Type B pancreatic cell (in vitro differentiated cells): ENCODE measurements around the gene EBI3. TPM values are rescaled to one million over a fixed set of nuclear protein-coding genes. Genes with fewer than 3 reads are reported as not detected.
A peak's percentile ranks its signal among the peaks of the same experiment; 100 is the strongest.

ENCODE experiments used
- DNase-seq: peaks from one replicate; pipeline ENCODE4 v3.0.0; 2021; ENCODE audit warnings: mixed read lengths; ENCODE audit not compliant: unreplicated experiment; ENCODE audit errors: extremely low spot score
- H3K27ac Mint-ChIP-seq: 2 replicates; pipeline ENCODE4 v1.8.0; 2021; ENCODE audit warnings: mild to moderate bottlenecking, mixed read lengths
- H3K27me3 Mint-ChIP-seq: 2 replicates; pipeline ENCODE4 v1.8.0; 2021; ENCODE audit warnings: mixed read lengths
- H3K36me3 Mint-ChIP-seq: 2 replicates; pipeline ENCODE4 v1.8.0; 2021; ENCODE audit warnings: mixed read lengths
- H3K4me1 Mint-ChIP-seq: one replicate; pipeline ENCODE4 v1.8.0; 2021; ENCODE audit warnings: mixed read lengths; ENCODE audit not compliant: unreplicated experiment
- H3K4me3 Mint-ChIP-seq: 2 replicates; pipeline ENCODE4 v1.8.0; 2021; ENCODE audit warnings: mild to moderate bottlenecking, mixed read lengths
- H3K9me3 Mint-ChIP-seq: 2 replicates; pipeline ENCODE4 v1.8.0; 2021; ENCODE audit warnings: mixed read lengths
- CTCF ChIP-seq: fragments of 200-600 bp; sonication (generic); conservative IDR thresholded peaks from 2 replicates; pipeline ENCODE4 v1.5.0; 2021; ENCODE audit warnings: antibody characterized with exemption, mild to moderate bottlenecking
- long read RNA-seq: library from polyadenylated mRNA; unstranded; transcript quantifications from one replicate; pipeline ENCODE4 v2.0.0, GENCODE V29; 2020
- total RNA-seq: library from RNA; stranded (reverse); gene quantifications from 2 replicates; pipeline ENCODE4 v1.2.1, GENCODE V29; 2021; ENCODE audit warnings: low replicate concordance

The EBI3 gene
- total RNA-seq, result 0.31 and 0.43 TPM in 2 replicates
- long read RNA-seq, partial matches to known transcripts, result 0 of 1 reads
- long read RNA-seq, other reads (novel, unspliced or antisense), result 0 of 1 reads

- Mint-ChIP-seq H3K27ac (no peak within 1 kb of the TSS), H3K9me3 (no peaks in the 10 kb centered on the region), H3K4me1 (no peaks in the 10 kb centered on the region), H3K4me3 (no peak within 1 kb of the TSS), H3K36me3 (no peaks in the 10 kb centered on the region), H3K27me3 (peaks cover 5% of the 10 kb centered on the region)
- DNase-seq, result no peak
- no peak for TF ChIP-seq CTCF
Measured at GRCh38 chr19:4229179-4229931, at the start of gene EBI3. Gene EBI3, plus strand, starts transcription at chr19:4229523. Its CDS starts 28 bp downstream, at chr19:4229551.

DNA sequence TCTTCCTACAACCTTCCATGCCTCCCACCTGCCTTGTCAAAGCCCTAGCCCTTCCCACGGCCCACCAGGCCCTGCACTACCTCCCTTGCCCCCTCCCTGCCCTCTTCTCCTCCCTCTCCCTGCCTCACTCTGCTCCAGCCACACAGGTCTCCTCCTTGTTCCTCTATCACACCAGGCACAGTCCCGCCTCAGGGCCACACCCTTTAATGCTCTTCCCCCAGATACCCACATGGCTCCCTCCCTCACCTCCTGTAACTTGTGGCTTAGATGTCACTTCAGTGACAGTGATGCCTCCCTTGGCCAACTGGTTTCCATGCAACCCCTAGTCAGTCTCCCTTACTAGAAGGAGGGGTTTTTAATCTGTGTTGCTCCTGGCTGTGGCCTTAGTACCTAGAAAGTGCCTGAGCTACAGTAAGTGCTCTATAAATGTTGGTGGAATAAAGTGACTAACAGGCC lies 48.2 kb upstream of the EBI3 start:
- Mint-ChIP-seq H3K27ac (peak overlapping the region; percentile 76), H3K27me3 (no peaks in the 10 kb centered on the region), H3K9me3 (no peaks in the 10 kb centered on the region), H3K36me3 (no peaks in the 10 kb centered on the region), H3K4me1 (peaks cover 7% of the 10 kb centered on the region), H3K4me3 (peak overlapping the region; percentile 82)
- no peak for TF ChIP-seq CTCF
- DNase-seq, result no peak

DNA sequence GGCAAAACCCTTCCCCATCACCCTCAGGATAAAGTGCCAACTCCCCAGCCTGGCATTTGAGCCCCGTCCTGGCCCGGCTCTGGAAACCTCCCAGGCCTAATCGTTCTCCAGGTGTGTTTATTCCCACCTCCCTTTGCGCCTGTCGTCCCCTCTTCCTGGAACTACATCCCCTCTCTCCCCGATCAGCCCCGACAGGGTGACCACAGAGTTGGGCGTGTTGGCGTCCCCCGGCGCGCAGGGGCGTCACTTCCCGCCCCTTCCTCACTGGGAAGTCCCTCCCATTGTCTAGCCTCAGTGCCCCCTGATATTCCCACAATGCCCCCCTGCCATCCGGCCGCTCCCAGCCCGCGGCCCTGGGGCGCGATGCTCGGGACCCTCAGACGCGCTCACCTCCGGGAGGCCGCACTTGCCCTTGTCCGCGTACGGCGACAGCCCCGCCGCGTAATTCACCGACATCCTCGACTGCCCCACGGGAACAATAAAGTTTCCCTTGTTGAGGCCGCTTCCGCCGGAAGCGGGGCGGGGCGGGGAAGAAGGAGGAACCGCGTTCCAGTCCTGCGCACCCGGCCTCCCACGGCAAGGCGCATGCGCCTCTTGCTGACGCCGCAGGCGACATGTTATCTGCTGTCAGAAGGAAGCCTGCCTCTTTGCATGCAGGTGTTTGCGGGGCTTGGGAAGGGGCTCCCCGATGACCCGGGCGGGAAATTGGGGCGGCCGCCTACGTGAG lies 47.1 kb upstream of the EBI3 start, which contains the start of the genes ANKRD24 and SIRT6:
Gene ANKRD24 (plus strand): TSS at position 606 of the 727 bp plus-strand sequence. CDS start 3,737 bp downstream, outside the sequence.
Gene SIRT6 (minus strand): TSS at position 480 of the 727 bp plus-strand sequence. CDS start 24 bp downstream, at position 456.
- Mint-ChIP-seq H3K9me3 (no peaks in the 10 kb centered on the region), H3K4me1 (peaks cover 11% of the 10 kb centered on the region), H3K4me3 (peak within 1 kb of the TSS; percentile 97), H3K27ac (peak within 1 kb of the TSS; percentile 93), H3K36me3 (no peaks in the 10 kb centered on the region), H3K27me3 (peaks cover 6% of the 10 kb centered on the region)
- no peak for TF ChIP-seq CTCF
- peak; percentile 96 for DNase-seq

GRCh38 chr19:4183967-4184717 lies 45.2 kb upstream of the EBI3 start:
- H3K27me3 Mint-ChIP-seq, result peaks cover 6% of the 10 kb centered on the region
- H3K4me1 Mint-ChIP-seq, result peaks cover 11% of the 10 kb centered on the region
- H3K4me3 Mint-ChIP-seq, result peak overlapping the region; percentile 70
- no peak overlapping the region for H3K27ac Mint-ChIP-seq
- DNase-seq, result no peak
- no peak for TF ChIP-seq CTCF
- H3K9me3 Mint-ChIP-seq, result no peaks in the 10 kb centered on the region
- no peaks in the 10 kb centered on the region for H3K36me3 Mint-ChIP-seq

GRCh38 chr19:4184718-4185352 lies 44.5 kb upstream of the EBI3 start:
- no peak for DNase-seq
- H3K9me3 Mint-ChIP-seq, result no peaks in the 10 kb centered on the region
- H3K4me1 Mint-ChIP-seq, result peaks cover 11% of the 10 kb centered on the region
- peak overlapping the region; percentile 34 for H3K4me3 Mint-ChIP-seq
- H3K27ac Mint-ChIP-seq, result no peak overlapping the region
- no peaks in the 10 kb centered on the region for H3K36me3 Mint-ChIP-seq
- no peak for TF ChIP-seq CTCF
- H3K27me3 Mint-ChIP-seq, result peaks cover 6% of the 10 kb centered on the region
